Activated CD4-positive, alpha-beta T cell treated with anti-CD3 and anti-CD28 coated beads for 36 hours (primary cell): ENCODE results near the gene PRKD2. TPM values are rescaled to one million over a fixed set of nuclear protein-coding genes. Genes with fewer than 3 reads are reported as not detected.

Source experiments
- ATAC-seq: fragments of 200-7000 bp; cut with Tn5 transposase; one replicate; pipeline ENCODE4 v1.10.0; 2021; ENCODE audit warnings: mild to moderate bottlenecking, moderate library complexity
- CTCF ChIA-PET: fragments of 350-600 bp; sonication (Branson Sonifier 250); formaldehyde crosslinking; loops from one replicate; lab custom pipeline; 2021; ENCODE audit warnings: antibody characterized with exemption; lab: Charles Lee
- POLR2A ChIA-PET: fragments of 350-600 bp; sonication (Branson Sonifier 250); formaldehyde crosslinking; loops from one replicate; lab custom pipeline; 2021; ENCODE audit warnings: antibody characterized with exemption, inconsistent platforms; lab: Charles Lee
- DNase-seq: peaks from one replicate; pipeline ENCODE4 v3.0.0-alpha.2; 2020
- H3K27ac Mint-ChIP-seq: one replicate; pipeline ENCODE4 v1.8.0; 2021; ENCODE audit warnings: mixed read lengths
- H3K27me3 Mint-ChIP-seq: one replicate; pipeline ENCODE4 v1.8.0; 2021; ENCODE audit warnings: mixed read lengths
- H3K36me3 Mint-ChIP-seq: one replicate; pipeline ENCODE4 v1.8.0; 2021; ENCODE audit warnings: low read depth, mixed read lengths
- H3K4me1 Mint-ChIP-seq: one replicate; pipeline ENCODE4 v1.8.0; 2021; ENCODE audit warnings: mixed read lengths
- H3K4me3 Mint-ChIP-seq: one replicate; pipeline ENCODE4 v1.8.0; 2021; ENCODE audit warnings: mild to moderate bottlenecking, moderate library complexity, mixed read lengths
- H3K9me3 Mint-ChIP-seq: one replicate; pipeline ENCODE4 v1.8.0; 2021; ENCODE audit warnings: low read depth, mixed read lengths
- intact Hi-C, 2 experiments: fragments of 100-400 bp; cut with DNase I in 1 of 2; cut with micrococcal nuclease in 1 of 2; formaldehyde crosslinking; loops; one replicate each; pipeline versions ENCODE4 v1.14.2 to v1.15.1; 2022 to 2024; cut with DNase I, micrococcal nuclease
- total RNA-seq, 2 experiments: library from RNA; stranded (reverse); gene quantifications; one replicate each; pipeline ENCODE4 v1.2.3, GENCODE V29; 2021

PRKD2 gene
- total RNA-seq, 2 experiments from 2014 or later = 76.0 to 78.3 TPM

GRCh38 chr19:46730595-46730994 lies 13.7 kb upstream of the PRKD2 start:
- CTCF ChIA-PET = interaction anchor here (0.6 to 1.8 kb wide), 7 partner anchors 11 to 111 kb away, joined by 3 to 5 read pairs (median 3); no protein-coding TSS in a partner anchor
- intact Hi-C loops = loop anchor here in 1 of 2 experiments (2.0 kb wide), 1 partner anchor 14 kb away; the partner anchor contains the start of gene PRKD2
- H3K36me3 Mint-ChIP-seq = peaks cover 38% of the 10 kb centered on the region

GRCh38 chr19:46730187-46730586 lies 13.3 kb upstream of the PRKD2 start:
- Mint-ChIP-seq H3K9me3 (no peaks in the 10 kb centered on the region), H3K36me3 (peaks cover 38% of the 10 kb centered on the region), H3K4me3 (no peak overlapping the region), H3K4me1 (peaks cover 22% of the 10 kb centered on the region), H3K27me3 (no peaks in the 10 kb centered on the region), H3K27ac (no peak overlapping the region)
- DNase-seq = no peak
- POLR2A ChIA-PET = no interaction called here
- no peak for ATAC-seq
- CTCF ChIA-PET = interaction anchor here (0.6 to 3.7 kb wide), 9 partner anchors 12 to 111 kb away, joined by 3 to 62 read pairs (median 4); no protein-coding TSS in a partner anchor
- intact Hi-C loops = loop anchor here in 1 of 2 experiments (2.0 kb wide), 1 partner anchor 13 kb away; the partner anchor contains the start of gene PRKD2

More at GRCh38 chr19:46730595-46730994, 13.7 kb upstream of the PRKD2 start:
- H3K4me3 Mint-ChIP-seq = no peak overlapping the region
- H3K27ac Mint-ChIP-seq = no peak overlapping the region
- H3K4me1 Mint-ChIP-seq = peaks cover 22% of the 10 kb centered on the region
- no peaks in the 10 kb centered on the region for H3K27me3 Mint-ChIP-seq
- no peak for DNase-seq
- ATAC-seq = no peak
- POLR2A ChIA-PET = interaction anchor here (0.6 kb wide), 1 partner anchor 28 kb away, joined by 10 read pairs; no protein-coding TSS in a partner anchor
- H3K9me3 Mint-ChIP-seq = no peaks in the 10 kb centered on the region

DNA sequence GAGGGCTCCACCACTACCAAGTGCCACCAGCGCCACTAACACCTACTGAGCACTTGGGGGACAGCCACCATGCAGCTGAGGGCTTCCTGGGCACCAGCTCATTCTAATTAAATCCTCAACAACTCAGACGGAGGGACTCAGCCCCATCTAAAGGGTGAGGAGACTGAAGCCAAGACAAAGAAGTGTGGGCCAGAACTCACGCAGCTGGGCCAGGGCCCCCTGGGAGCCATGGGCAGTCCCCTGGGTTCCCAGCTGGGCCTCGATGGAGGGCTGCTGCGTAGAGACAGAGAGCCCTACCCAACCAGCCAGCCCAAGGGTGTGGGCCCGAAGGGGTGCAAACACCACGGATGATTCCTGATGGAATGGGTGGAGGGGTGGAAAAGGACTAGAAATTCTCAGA lies 12.8 kb upstream of the PRKD2 start:
- Mint-ChIP-seq H3K36me3 (peaks cover 41% of the 10 kb centered on the region), H3K27ac (no peak overlapping the region), H3K4me1 (peaks cover 22% of the 10 kb centered on the region), H3K9me3 (no peaks in the 10 kb centered on the region), H3K27me3 (no peaks in the 10 kb centered on the region), H3K4me3 (no peak overlapping the region)
- DNase-seq = no peak
- ChIA-PET POLR2A (interaction anchor here (0.6 to 1.2 kb wide), 2 partner anchors 10 to 385 kb away, joined by 3 read pairs; no protein-coding TSS in a partner anchor), CTCF (interaction anchor here (0.9 to 3.7 kb wide), 10 partner anchors 12 to 115 kb away, joined by 3 to 62 read pairs (median 4); no protein-coding TSS in a partner anchor)
- ATAC-seq = no peak
- intact Hi-C loops = loop anchor here in 1 of 2 experiments (2.0 to 5.0 kb wide), 3 partner anchors 13 to 115 kb away; partner anchors contain the start of gene PRKD2

GRCh38 chr19:46728693-46729339 lies 11.9 kb upstream of the PRKD2 start:
- no peaks in the 10 kb centered on the region for H3K9me3 Mint-ChIP-seq
- H3K4me3 Mint-ChIP-seq = no peak overlapping the region
- DNase-seq (peak; percentile 89), ATAC-seq (peak; percentile 93)
- intact Hi-C loops = loop anchor here (1.0 to 5.0 kb wide), 4 partner anchors 25 to 200 kb away; no protein-coding TSS in a partner anchor
- CTCF ChIA-PET = interaction anchor here (0.6 to 3.7 kb wide), 23 partner anchors 11 to 912 kb away, joined by 3 to 62 read pairs (median 4); partner anchors contain the start of genes CALM3 and DACT3
- POLR2A ChIA-PET = interaction anchor here (0.6 to 1.2 kb wide), 2 partner anchors 9 to 384 kb away, joined by 3 read pairs; no protein-coding TSS in a partner anchor
- H3K27ac Mint-ChIP-seq = no peak overlapping the region
- no peaks in the 10 kb centered on the region for H3K27me3 Mint-ChIP-seq
- peaks cover 42% of the 10 kb centered on the region for H3K36me3 Mint-ChIP-seq
- peaks cover 22% of the 10 kb centered on the region for H3K4me1 Mint-ChIP-seq

DNA sequence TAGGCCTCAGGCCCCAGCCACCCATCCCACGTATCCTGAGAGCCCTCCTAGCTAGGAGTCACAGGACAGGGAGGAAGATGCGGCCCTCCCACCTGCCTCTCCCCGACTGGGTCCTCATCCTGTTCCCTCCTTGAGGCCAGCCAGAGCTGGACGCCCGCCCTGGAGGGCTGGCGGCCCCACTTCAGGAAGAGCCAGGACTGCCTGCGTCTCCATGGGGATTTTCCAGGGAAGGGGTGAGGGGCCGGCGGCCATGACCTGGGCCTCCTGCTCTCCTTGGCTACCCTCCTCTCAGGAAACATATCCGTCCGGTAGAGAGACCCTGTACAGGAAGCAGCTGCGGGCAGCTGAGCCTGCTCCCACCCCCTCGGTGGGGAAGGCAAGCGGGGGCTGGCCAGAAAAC lies 11.3 kb upstream of the PRKD2 start:
- Mint-ChIP-seq H3K9me3 (no peaks in the 10 kb centered on the region), H3K4me3 (no peak overlapping the region), H3K4me1 (peaks cover 22% of the 10 kb centered on the region), H3K27ac (no peak overlapping the region), H3K27me3 (no peaks in the 10 kb centered on the region), H3K36me3 (peaks cover 41% of the 10 kb centered on the region)
- POLR2A ChIA-PET = no interaction called here
- intact Hi-C loops = loop anchor here (1.0 to 5.0 kb wide), 4 partner anchors 24 to 199 kb away; no protein-coding TSS in a partner anchor
- CTCF ChIA-PET = interaction anchor here (0.6 to 3.7 kb wide), 22 partner anchors 9 to 911 kb away, joined by 3 to 62 read pairs (median 4); partner anchors contain the start of genes CALM3 and DACT3
- ATAC-seq = no peak
- no peak for DNase-seq

- CTCF ChIA-PET = interaction anchor here (0.5 to 3.7 kb wide), 13 partner anchors 10 to 279 kb away, joined by 3 to 62 read pairs (median 4); partner anchors contain the start of genes CALM3 and DACT3
- Mint-ChIP-seq H3K27ac (no peak overlapping the region), H3K36me3 (peaks cover 41% of the 10 kb centered on the region), H3K9me3 (no peaks in the 10 kb centered on the region), H3K27me3 (no peaks in the 10 kb centered on the region), H3K4me3 (no peak overlapping the region), H3K4me1 (peaks cover 22% of the 10 kb centered on the region)
- ATAC-seq (no peak), DNase-seq (no peak)
- intact Hi-C loops = loop anchor here (1.0 to 5.0 kb wide), 4 partner anchors 23 to 198 kb away; no protein-coding TSS in a partner anchor
- POLR2A ChIA-PET = no interaction called here
Observed at GRCh38 chr19:46727757-46728156, 10.8 kb upstream of the PRKD2 start.

GRCh38 chr19:46726971-46727501 lies 10.1 kb upstream of the PRKD2 start:
- peaks cover 43% of the 10 kb centered on the region for H3K36me3 Mint-ChIP-seq
- no peak for DNase-seq
- intact Hi-C loops = loop anchor here in 1 of 2 experiments (5.0 kb wide), 1 partner anchor 35 kb away; no protein-coding TSS in a partner anchor
- H3K4me1 Mint-ChIP-seq = peaks cover 20% of the 10 kb centered on the region
- no peak for ATAC-seq
- ChIA-PET POLR2A (interaction anchor here (1.0 kb wide), 1 partner anchor 15 kb away, joined by 3 read pairs; no protein-coding TSS in a partner anchor), CTCF (interaction anchor here (0.5 to 3.7 kb wide), 7 partner anchors 11 to 207 kb away, joined by 3 to 62 read pairs (median 4); partner anchors contain the start of gene DACT3)
- no peaks in the 10 kb centered on the region for H3K9me3 Mint-ChIP-seq
- no peak overlapping the region for H3K27ac Mint-ChIP-seq
- H3K27me3 Mint-ChIP-seq = no peaks in the 10 kb centered on the region
- no peak overlapping the region for H3K4me3 Mint-ChIP-seq

DNA sequence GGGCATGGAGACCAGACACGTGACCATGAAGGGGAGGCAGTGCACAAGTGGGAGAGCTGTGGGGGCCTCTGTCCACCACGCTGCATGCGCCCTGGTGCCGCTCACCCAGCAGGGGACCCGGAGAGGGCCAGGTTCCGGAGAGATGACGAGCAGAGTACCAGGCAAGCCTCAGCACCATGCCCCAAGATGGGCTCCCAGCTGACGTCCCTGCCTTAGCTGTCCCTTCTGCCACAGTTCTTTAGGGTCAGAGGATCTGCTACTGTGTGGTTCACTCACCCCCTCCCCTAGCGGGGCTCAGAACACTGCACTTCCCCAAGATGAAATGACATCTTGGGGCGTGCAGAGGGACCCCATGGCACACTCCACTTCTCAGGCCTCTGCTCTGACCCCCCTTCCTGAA lies 9.6 kb upstream of the PRKD2 start:
- ChIA-PET POLR2A (interaction anchor here (1.0 kb wide), 1 partner anchor 16 kb away, joined by 3 read pairs; no protein-coding TSS in a partner anchor), CTCF (interaction anchor here (0.7 to 3.7 kb wide), 5 partner anchors 11 to 206 kb away, joined by 3 to 62 read pairs (median 4); no protein-coding TSS in a partner anchor)
- Mint-ChIP-seq H3K27ac (no peak overlapping the region), H3K4me3 (no peak overlapping the region), H3K27me3 (no peaks in the 10 kb centered on the region), H3K4me1 (peaks cover 15% of the 10 kb centered on the region), H3K9me3 (no peaks in the 10 kb centered on the region), H3K36me3 (peaks cover 44% of the 10 kb centered on the region)
- DNase-seq (no peak), ATAC-seq (no peak)
- intact Hi-C loops = loop anchor here in 1 of 2 experiments (5.0 kb wide), 1 partner anchor 34 kb away; no protein-coding TSS in a partner anchor

DNA sequence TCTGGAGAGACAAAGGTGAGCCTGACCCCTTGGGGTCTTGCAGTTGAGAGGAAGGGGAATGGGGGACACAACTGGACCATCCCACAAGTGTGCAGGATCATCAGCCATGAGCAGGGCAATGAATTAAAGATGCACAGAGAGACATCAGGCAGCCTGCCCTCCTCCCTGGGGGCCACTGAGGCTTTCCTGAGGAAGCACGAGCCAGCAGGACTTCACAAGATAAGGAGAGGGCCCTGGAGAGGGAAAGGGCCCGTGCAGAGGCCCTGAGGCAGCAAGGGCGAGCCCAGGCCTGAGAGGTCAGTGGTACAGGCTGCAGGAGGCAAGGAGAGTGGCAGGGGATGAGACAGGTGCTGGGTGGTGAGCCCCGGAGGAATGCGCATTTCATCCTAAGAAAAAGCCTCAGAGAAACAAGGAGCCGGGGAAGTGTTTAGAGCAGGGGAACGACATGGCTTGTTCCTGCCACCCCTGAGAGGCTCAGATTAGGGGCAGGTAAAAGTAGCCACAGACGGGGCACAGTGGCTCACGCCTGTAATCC lies 9.0 kb upstream of the PRKD2 start:
- ChIA-PET POLR2A (no interaction called here), CTCF (interaction anchor here (0.7 kb wide), 1 partner anchor 206 kb away, joined by 3 read pairs; no protein-coding TSS in a partner anchor)
- Mint-ChIP-seq H3K9me3 (no peaks in the 10 kb centered on the region), H3K4me3 (no peak overlapping the region), H3K27me3 (no peaks in the 10 kb centered on the region), H3K27ac (no peak overlapping the region), H3K4me1 (peaks cover 10% of the 10 kb centered on the region), H3K36me3 (peaks cover 47% of the 10 kb centered on the region)
- DNase-seq (no peak), ATAC-seq (no peak)
- intact Hi-C loops = loop anchor here in 1 of 2 experiments (5.0 kb wide), 1 partner anchor 34 kb away; no protein-coding TSS in a partner anchor

DNA sequence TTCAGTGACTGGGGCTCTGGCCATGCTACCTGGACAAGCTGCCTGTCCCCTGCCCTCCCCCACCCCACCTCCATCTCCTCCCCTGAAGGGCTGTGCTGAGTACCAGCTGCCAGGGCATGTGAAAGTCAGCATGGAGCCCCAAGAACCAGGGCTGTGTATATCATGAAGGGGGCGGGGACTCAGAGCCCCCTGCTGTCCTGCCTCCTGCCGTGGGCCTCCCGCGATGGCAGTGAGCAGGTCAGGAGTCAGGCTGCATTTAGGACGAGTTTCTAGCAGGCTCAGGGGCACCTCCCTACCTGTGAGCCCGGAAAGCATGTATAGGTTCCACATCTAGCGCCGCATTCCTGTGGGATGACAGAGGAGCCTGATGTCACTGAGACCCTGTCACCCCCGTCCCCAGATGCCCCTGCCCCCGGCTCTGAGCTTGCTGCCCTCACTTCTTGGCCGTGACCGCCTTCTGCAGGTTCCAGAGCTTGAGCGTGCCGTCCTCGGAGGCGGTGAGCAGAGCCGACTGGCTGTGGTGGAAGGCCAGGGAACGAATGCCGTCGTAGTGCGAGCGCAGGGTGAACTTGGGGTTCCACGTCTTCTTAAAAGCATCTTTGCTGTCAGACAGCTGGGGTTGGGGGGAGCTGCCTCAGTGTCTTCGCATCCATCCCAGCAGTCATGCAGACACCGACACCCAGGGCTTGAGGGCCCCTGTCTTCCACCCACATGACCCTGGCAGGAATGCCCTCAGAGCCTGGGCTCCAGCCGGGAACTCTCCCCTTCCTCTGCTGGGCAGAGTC lies 8.3 kb upstream of the PRKD2 start:
- no peak for DNase-seq
- H3K4me3 Mint-ChIP-seq = no peak overlapping the region
- ChIA-PET CTCF (no interaction called here), POLR2A (interaction anchor here (0.5 kb wide), 1 partner anchor 9 kb away, joined by 3 read pairs; no protein-coding TSS in a partner anchor)
- H3K27ac Mint-ChIP-seq = no peak overlapping the region
- no peaks in the 10 kb centered on the region for H3K9me3 Mint-ChIP-seq
- H3K27me3 Mint-ChIP-seq = no peaks in the 10 kb centered on the region
- no peak for ATAC-seq
- peaks cover 8% of the 10 kb centered on the region for H3K4me1 Mint-ChIP-seq
- intact Hi-C loops = loop anchor here in 1 of 2 experiments (5.0 kb wide), 1 partner anchor 33 kb away; no protein-coding TSS in a partner anchor
- H3K36me3 Mint-ChIP-seq = peaks cover 48% of the 10 kb centered on the region
